Measurements from ENCODE around the gene VRK3.

GRCh38 chr19:49972841-49973240, 52.3 kb downstream of the VRK3 start:
- no peak for TF ChIP-seq CTCF (IDR thresholded peaks at IDR 0.05)
- TF ChIP-seq POLR2A (IDR thresholded peaks at IDR 0.05): no peak
- TF ChIP-seq POLR2AphosphoS5 (IDR thresholded peaks at IDR 0.05): no peak
- no peak for TF ChIP-seq EP300 (IDR thresholded peaks at IDR 0.05)

All from upper lobe of left lung (tissue), 4 donors.